Esophagus squamous epithelium (tissue), 4 donors: Measurements from ENCODE around the gene CBR1.

Source experiments
- POLR2A ChIP-seq, 4 donors: fragments of 450-650 bp; IDR thresholded peaks; one replicate each; pipeline ENCODE4 v1.6.1; 2017; ENCODE audit warnings: antibody characterized with exemption in 4 of 4, mild to moderate bottlenecking in 4 of 4, moderate library complexity in 3 of 4
- TF ChIP-seq, protein P1 (sequence below), 6 experiments: fragments of 450-650 bp in 4 of 6; fragments of 200-600 bp in 2 of 6; sonication (generic) in 2 of 6; IDR thresholded peaks; one replicate each; pipeline ENCODE4 v1.5.1; 2016 to 2019; ENCODE audit warnings: antibody characterized with exemption in 6 of 6, mild to moderate bottlenecking in 4 of 6, moderate library complexity in 4 of 6

DNA sequence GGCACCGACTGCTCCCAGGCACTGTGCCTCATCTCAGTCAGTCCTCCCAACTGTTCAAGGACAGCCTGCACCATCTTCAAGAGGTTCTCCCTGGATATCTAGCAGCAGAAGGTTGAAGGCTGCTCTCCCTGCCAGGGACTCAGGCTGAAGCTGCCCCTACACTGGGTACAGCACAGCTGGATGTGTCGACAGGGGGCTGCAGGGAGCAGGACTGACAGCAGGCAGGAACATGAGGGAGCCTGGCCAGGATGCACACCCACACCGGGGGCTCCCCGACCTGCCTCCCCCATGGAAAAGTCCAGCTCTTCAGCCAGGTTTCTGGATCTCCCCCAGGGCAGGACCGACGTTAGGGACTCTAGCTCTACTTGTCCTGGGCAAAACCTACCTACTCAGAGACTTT lies 30.0 kb upstream of the CBR1 start:
- TF ChIP-seq, protein P1, sequence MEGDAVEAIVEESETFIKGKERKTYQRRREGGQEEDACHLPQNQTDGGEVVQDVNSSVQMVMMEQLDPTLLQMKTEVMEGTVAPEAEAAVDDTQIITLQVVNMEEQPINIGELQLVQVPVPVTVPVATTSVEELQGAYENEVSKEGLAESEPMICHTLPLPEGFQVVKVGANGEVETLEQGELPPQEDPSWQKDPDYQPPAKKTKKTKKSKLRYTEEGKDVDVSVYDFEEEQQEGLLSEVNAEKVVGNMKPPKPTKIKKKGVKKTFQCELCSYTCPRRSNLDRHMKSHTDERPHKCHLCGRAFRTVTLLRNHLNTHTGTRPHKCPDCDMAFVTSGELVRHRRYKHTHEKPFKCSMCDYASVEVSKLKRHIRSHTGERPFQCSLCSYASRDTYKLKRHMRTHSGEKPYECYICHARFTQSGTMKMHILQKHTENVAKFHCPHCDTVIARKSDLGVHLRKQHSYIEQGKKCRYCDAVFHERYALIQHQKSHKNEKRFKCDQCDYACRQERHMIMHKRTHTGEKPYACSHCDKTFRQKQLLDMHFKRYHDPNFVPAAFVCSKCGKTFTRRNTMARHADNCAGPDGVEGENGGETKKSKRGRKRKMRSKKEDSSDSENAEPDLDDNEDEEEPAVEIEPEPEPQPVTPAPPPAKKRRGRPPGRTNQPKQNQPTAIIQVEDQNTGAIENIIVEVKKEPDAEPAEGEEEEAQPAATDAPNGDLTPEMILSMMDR (IDR thresholded peaks at IDR 0.05), result no peak
- TF ChIP-seq POLR2A (IDR thresholded peaks at IDR 0.05), result no peak
